Cardiac fibroblast (primary cell): Measurements from ENCODE around the gene MOGAT1.
A peak's percentile ranks its signal among the peaks of the same experiment; 100 is the strongest.

Source experiments
- DNase-seq, 2 donors: peaks; one replicate each; pipeline versions ENCODE4 v3.0.0 to v3.0.0-alpha.2; 2010; ENCODE audit warnings: low read depth in 2 of 2
- H3K4me3 ChIP-seq, 2 donors: replicated peaks in 1 of 2; 1 replicate in 1 of 2; 2 replicates in 1 of 2; pipeline ENCODE4 v1.5.1; 2011; ENCODE audit warnings: low read depth in 2 of 2, low read length in 2 of 2, mild to moderate bottlenecking in 2 of 2, moderate library complexity in 1 of 2
- CTCF ChIP-seq: IDR thresholded peaks from one replicate; pipeline ENCODE4 v1.5.1; 2011; ENCODE audit warnings: low read depth, mild to moderate bottlenecking, low read length, inconsistent platforms

MOGAT1 gene

GRCh38 chr2:222738312-222738711, 66.9 kb downstream of the MOGAT1 start:
- DNase-seq = no peak
- H3K4me3 ChIP-seq = no peak overlapping the region
- no peak for TF ChIP-seq CTCF

- no peak for TF ChIP-seq CTCF
- no peak overlapping the region for H3K4me3 ChIP-seq
- no peak for DNase-seq
These were observed 67.4 kb downstream of the MOGAT1 start for GRCh38 chr2:222738809-222739208.

GRCh38 chr2:222739939-222740338, 68.5 kb downstream of the MOGAT1 start:
- no peak overlapping the region for H3K4me3 ChIP-seq
- no peak for DNase-seq
- TF ChIP-seq CTCF = no peak

- DNase-seq = peak; percentile 38 to 47
- no peak for TF ChIP-seq CTCF
These were observed 71.9 kb downstream of the MOGAT1 start for GRCh38 chr2:222743251-222743812.

GRCh38 chr2:222745836-222746559, 74.5 kb downstream of the MOGAT1 start:
- TF ChIP-seq CTCF = no peak
- no peak overlapping the region for H3K4me3 ChIP-seq
- DNase-seq = no peak

More at GRCh38 chr2:222743251-222743812, 71.9 kb downstream of the MOGAT1 start:
- no peak overlapping the region for H3K4me3 ChIP-seq

GRCh38 chr2:222747526-222748160, 76.2 kb downstream of the MOGAT1 start:
- H3K4me3 ChIP-seq = no peak overlapping the region
- DNase-seq = no peak
- no peak for TF ChIP-seq CTCF
